Stimulated activated CD8-positive, alpha-beta memory T cell treated with anti-CD3 and anti-CD28 coated beads, Interleukin-4, amount 100 ng/mL, for 1 hour (primary cell): ENCODE results near the gene CD37.
"Not testable (repeated sequence)": the region's sequence is repeated elsewhere in the genome, so short reads cannot be mapped to it uniquely, and the experiment has no call there.

Source experiments
- DNase-seq, 2 donors: peaks; one replicate each; pipeline ENCODE4 v3.0.0-alpha.2; 2020; ENCODE audit warnings: low read depth in 2 of 2, low spot score in 1 of 2

CD37 gene

DNA sequence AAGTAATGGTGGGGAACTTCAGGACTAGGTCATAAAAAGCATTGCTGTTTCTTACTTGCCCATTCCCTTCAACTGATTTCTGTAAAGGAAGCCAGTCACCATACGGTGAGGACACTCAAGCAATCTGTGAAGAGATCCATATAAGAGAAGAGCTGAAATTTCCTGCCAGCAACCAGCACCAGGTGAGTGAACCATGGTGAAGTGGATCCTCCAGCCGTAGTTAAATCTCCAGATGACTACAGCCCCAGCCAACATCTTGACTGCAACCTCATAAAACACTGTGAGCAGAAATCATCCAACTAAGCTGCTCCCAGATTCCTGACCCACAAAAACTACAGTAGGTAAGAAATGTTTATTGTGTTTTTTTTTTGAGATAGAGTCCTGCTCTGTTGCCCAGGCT, 6.5 kb upstream of the CD37 start:
- DNase-seq: no peak

GRCh38 chr19:49331187-49331586, 4.0 kb upstream of the CD37 start:
- not testable (repeated sequence) for DNase-seq

DNA sequence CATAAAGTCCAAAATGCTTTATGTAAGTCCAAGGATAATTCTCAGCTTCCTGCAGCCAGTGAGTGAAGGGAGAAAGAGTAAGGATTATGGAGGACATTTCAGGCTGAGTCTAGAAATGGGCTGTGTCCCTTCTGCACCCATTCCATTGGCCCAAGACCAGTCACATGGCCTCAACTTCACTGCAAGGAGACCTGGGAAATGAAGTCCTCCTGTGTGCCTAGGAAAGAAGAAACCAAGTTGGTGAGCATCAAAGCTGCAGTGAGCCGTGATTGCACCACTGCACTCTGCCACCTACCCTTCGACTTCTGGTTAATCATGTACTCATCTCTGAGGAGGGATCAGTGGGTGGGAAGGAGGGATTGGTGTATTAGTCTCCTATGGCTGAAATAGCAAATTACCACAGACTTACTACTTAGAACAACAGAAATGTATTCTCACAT, 3.6 kb upstream of the CD37 start:
- DNase-seq: peak in 1 of 2 donors; percentile 18

DNA sequence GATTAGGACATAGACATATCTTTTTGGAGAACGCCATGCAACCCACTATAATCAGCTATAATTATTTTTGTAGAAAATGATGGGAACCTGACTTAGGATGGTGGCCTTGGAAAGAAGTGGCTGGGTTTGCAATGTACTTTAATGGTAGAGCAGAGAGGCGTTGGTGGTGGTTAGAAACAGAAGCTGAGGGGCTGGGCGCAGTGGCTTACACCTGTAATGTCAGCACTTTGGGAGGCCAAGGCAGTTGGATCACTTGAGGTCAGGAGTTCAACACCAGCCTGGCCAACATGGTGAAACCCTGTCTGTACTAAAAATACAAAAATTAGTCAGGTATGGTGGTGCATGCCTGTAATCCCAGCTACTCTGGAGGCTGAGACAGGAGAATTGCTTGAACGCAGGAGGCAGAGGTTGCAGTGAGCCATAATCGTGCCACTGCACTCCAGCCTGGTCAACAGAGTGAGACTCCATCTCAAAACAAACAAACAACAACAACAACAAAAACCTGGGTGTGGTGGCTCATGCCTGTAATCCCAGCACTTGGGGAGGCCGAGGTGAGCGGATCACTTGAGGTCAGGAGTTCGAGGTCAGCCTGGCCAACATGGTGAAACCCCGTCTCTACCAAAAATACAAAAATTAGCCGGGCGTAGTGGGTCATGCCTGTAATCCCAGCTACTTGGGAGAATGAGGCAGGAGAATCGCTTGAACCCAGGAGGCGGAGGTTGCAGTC, 2.4 kb upstream of the CD37 start:
- not testable (repeated sequence) for DNase-seq

- no peak for DNase-seq
These were observed 1.8 kb upstream of the CD37 start for GRCh38 chr19:49333418-49333805.

DNA sequence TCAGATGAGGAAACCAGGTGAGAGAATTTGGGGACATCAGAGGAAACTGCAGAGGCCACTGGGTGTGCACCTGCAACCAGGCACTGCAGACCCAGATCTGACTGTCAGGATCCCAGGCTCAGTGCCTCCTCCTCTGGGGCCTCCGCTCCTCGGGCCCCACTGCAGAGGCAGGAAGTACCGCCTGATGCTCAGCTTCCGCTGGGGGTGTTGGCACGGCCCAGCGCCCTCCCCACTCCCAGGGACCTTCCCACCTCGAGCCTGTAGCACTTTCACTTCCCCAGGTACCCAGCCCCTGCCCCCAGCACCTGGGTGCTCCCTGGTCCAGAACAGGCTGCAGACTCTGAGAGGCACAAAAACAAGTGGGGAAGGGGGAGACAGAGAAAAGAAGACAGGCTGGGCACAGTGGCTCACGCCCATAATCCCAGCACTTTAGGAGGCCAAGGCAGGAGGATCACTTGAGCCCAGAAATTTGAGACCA, 1.4 kb upstream of the CD37 start:
- DNase-seq: peak in 1 of 2 donors; percentile 52

GRCh38 chr19:49335784-49336481, 727 bp downstream of the CD37 start:
- DNase-seq: no peak

DNA sequence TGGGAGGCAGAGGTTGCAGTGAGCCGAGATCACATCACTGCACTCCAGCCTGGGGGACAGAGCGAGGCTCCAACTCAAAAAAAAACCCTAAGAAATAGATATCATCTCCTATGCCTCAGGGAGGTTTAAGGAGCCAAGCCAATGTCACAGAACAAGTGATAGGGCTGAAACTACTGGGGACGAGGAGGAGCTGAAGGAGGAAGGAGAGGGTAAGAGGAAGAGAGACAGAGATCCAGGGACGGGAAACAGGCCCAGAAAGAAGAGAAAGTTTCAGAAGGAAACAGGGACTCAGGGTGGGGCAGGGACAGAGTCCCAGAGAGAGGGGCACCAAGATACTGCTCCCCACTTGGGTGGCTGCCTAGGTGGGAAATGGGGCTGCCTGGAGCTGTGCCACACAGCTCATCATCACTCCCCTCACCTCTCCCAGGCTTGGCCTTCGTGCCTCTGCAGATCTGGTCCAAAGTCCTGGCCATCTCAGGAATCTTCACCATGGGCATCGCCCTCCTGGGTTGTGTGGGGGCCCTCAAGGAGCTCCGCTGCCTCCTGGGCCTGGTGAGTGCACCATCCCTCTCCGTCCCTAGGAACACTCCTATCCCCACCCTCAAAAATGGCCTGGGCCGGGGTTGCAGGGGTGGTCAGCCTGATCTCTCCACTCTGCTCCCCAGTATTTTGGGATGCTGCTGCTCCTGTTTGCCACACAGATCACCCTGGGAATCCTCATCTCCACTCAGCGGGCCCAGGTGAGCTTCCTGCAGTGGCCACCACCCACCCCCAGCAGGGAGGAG, 1.5 kb downstream of the CD37 start:
- DNase-seq: no peak

DNA sequence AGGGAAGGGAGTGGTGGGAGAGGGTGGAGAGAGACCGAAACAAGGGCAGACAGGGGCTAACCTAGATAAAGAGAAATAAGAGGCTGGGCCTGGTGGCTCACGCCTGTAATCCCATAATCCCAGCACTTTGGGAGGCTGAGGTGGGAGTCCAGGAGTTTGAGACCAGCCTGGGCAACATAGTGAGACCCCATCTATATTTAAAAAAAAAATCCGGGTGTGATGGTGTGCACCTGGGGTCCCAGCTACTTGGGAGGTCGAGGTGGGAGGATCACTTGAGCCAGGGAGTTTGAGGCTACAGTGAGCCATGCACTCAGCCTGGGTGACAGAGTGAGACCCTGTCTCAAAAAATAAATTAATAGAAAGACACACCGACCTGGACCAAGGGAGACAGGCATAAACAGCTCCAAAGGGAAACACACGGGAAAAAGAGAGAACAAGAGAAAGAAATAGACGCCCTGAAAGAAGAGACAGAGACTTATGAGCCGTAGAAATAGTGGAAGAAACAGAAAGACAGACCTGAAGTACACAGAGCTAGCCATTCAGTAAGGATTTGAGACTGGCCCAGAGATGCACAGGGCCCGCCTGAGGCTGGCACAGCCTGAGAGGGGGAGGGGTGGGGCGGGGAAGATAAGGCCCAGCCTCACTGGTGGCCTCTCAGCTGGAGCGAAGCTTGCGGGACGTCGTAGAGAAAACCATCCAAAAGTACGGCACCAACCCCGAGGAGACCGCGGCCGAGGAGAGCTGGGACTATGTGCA, 2.2 kb downstream of the CD37 start:
- no peak for DNase-seq

DNA sequence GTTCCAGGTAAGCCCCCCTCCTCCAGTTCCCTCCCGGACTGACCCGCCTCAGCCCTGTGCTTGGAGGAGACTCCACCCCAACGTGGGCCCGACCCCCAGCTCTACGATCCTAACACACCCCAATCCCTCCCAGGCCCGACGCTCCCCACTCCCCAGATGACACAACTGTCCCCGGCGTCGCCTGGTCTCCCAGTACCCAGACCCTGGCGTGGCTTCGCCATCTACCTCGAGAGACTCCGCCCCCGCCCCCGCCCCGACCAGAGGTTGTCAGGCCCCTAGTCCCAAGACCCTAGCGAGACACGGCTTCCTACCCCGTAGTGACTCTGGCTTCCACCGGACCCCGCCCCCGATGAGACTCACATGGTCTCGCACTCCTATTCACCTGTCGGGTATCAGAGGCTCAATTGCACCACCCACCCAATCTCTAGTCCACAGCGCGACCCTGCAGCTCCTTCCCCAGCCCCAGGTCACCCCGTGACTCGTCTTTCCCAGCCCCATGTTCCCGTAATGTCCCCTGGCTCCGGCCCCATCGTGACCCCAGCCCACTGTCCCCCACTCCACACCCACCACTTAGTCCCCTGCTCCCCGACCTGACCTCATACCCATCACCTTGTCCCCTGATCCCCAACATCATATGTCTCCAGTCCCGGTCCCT, 2.9 kb downstream of the CD37 start:
- DNase-seq: no peak

DNA sequence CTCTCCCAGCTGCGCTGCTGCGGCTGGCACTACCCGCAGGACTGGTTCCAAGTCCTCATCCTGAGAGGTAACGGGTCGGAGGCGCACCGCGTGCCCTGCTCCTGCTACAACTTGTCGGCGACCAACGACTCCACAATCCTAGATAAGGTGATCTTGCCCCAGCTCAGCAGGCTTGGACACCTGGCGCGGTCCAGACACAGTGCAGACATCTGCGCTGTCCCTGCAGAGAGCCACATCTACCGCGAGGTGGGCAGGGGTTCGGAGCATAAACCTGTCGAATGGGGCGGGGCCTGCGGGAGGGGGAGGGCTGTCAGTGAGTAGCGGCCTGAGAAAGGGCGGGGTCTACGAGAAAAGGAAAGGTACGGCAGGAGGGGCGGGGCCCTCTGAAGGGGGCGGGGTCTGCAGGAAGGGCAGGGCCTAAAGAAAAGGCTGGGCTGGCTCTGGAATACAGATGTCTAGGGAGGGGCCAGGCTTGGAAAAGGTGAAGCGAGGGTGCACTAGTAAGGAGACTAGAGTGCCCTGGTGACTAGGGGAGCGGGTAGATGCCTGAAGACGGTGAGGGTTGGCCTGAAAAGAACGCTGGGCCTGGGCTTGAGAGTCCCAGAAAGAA, 3.6 kb downstream of the CD37 start:
- no peak for DNase-seq

- DNase-seq: no peak
These were observed 4.3 kb downstream of the CD37 start for GRCh38 chr19:49339301-49340068.

GRCh38 chr19:49340069-49340864, 5.1 kb downstream of the CD37 start:
- DNase-seq: no peak

DNA sequence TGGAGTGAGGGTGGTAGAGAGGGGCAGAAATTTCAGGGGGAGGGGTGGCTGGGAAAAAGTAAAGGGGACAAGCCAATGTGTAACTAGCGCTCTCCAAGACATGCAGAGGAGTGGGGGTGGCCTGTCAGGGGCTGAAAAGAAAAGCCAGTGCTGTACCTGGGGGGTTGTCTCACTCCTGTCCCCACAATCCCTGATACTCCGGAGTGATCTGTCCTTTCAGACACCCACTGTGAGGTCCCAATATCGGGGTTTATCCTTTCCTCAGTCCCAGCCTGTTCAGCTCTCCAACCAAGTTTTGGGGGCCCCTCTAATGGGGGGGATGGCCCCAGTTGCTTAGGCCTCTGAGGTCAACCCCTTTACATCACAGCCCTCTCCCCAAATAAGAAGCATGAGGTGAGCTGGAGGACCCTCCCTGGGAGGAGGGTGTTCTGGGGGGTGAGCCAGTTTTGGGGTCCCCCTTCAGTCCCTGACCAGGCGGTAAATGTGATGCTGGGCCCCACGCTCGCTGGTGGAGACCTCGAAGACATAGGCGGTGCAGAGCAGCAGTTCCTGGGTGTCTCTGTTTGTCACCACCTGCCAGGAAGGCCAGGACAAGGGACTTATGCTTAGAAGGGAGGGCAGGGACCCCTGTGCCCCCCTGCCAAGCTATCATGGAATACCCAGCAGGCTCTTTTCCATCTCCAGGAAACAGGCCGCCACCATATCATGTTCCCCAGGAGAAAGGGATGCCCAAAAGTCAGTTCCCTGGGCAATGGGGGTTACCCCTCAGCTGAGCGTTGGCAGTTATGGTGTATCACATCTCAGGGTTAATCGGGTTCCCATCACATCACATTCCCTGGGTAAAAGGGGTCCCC, 5.9 kb downstream of the CD37 start:
- no peak for DNase-seq

- DNase-seq: no peak
These were observed 7.1 kb downstream of the CD37 start for GRCh38 chr19:49342291-49342721.

- no peak for DNase-seq
These were observed 7.9 kb downstream of the CD37 start for GRCh38 chr19:49343123-49343522.
